Regular cardiac myocyte (primary cell): ENCODE results near the gene PRDM8. TPM values are rescaled to one million over a fixed set of nuclear protein-coding genes. Genes with fewer than 3 reads are reported as not detected.

Source experiments
- total RNA-seq: library from RNA; depleted of rRNA; stranded (reverse); fragments of >200 nt; gene quantifications from 2 replicates; pipeline ENCODE4 v1.2.3, GENCODE V29; 2014

PRDM8 gene
- total RNA-seq = 5.4 and 8.8 TPM in 2 replicates

DNA sequence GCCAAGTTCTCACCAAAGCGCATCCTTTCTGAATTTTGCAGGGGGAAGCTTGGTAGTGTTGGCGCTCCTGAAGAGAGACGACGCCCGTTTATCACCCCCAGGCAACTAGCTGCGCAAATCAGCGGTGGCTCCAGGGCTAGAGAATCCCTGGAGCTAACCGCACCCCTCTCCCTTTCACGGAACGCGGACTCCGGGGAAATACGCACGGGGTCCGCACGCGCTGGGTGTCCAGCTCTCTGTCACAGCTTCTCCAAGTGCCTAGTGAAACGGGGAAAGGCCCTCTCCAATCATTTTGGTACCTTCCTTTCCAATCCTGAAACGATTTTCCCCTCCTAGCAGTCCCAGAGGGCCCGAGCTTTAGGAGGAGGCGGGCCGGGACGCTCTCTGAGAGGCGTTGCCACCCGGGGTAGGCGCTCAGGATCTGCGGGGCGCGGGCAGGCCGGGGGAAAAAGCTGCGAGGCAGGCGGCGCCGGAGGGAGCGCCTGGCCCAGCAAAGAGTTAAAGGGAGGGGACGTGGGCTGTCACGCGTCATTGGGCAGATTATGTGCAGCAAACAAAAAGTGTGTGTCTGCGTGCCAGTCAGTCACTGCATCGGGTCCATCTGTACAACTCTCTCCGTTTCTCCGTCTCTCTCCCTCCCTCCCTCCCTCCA, at the start of gene PRDM8:
Gene PRDM8, plus strand, starts transcription at position 582 of the 652 bp plus-strand sequence. CDS start 2,578 bp downstream, outside the sequence.

Other genes with a start within 250 kb of the PRDM8 start
- 157 and 218 TPM in 2 replicates for gene ANTXR2, start 124.3 kb upstream of the PRDM8 start, total RNA-seq
- gene FGF5, start 69.2 kb downstream of the PRDM8 start, total RNA-seq = 11.0 and 23.8 TPM in 2 replicates
- 6.5 and 8.5 TPM in 2 replicates for gene CFAP299, start 138.2 kb downstream of the PRDM8 start, total RNA-seq